PC-3 (cell line): ENCODE data around the gene TLR4.

Experiments
- CTCF ChIP-seq: fragments of 300-600 bp; sonication (generic); conservative IDR thresholded peaks from 2 replicates; pipeline ENCODE4 v1.5.1; 2017; ENCODE audit warnings: antibody characterized with exemption, low read depth, mild to moderate bottlenecking, low read length
- EZH2 ChIP-seq: fragments of 300-600 bp; sonication (generic); IDR thresholded peaks from one replicate; pipeline ENCODE4 v1.6.1; 2017; ENCODE audit warnings: antibody characterized with exemption, mild to moderate bottlenecking, low read length; ENCODE audit not compliant: unreplicated experiment
- EZH2phosphoT487 ChIP-seq: fragments of 300-600 bp; sonication (generic); IDR thresholded peaks from 2 replicates; pipeline ENCODE4 v1.6.1; 2018; ENCODE audit warnings: mild to moderate bottlenecking, antibody characterized with exemption, low read length, borderline replicate concordance

- TF ChIP-seq EZH2 (no peak), CTCF (no peak), EZH2phosphoT487 (no peak)
These were observed 43.3 kb downstream of the TLR4 start for GRCh38 chr9:117747386-117747970.
